ENCODE results near the gene PHLDA1.
"Not testable (repeated sequence)": the region's sequence is repeated elsewhere in the genome, so short reads cannot be mapped to it uniquely, and the experiment has no call there.

The PHLDA1 gene

DNA sequence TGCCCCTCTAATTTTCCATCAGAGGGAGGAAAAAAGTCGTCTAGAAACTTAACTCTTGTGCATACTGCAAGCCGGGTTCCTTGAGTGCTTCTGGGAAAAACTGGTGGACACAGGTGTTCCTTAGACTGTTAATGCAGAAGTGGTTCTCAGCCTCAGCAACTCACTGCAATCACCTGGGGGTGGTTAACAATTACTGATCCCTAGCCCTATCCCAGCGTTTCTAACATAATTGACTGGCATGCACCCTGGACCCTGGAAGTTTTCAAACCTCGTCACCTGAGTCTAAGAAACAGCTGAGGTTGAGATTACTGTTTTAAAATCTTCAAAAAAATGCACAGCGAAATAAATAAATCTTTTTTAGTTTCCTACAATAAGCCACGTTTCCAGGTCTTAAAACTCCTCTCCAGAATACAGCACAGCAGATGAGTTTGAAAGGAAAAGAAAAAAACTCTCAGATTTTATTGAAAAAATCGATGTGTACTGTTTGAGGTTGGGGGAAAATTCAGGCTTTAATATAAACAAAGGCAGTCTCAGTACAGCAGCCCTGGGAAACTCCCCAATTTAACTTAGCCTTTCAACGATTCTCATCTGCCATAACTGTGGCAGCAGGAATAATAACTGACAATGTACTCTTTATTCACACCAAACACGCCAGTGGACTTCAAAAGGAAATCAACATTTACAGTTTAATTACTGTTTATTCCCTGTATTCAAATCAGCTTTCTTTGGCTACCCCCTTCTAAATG is 45.4 kb downstream of the PHLDA1 start:
- DNase-seq (ENCODE audit: low read depth), result no peak

DNA sequence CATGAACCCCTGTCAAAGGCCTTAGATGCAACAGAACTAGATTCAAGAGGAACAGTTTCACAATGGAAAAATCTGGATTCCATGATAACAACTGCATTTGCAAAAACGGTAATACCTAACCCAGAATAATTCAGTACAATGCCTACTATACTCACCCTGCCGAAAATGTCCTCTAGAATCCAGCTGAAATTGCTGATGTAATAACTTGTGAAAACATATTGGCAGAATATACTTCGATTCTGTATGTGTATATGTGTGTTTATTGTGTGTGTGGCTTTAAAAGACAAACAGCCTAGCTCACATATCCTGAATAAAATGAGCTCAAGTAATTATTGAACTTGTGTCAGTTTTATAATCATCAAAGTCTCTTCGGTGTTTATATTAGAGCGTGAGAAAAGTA is 46.0 kb downstream of the PHLDA1 start:
- DNase-seq (ENCODE audit: low read depth), result no peak

DNA sequence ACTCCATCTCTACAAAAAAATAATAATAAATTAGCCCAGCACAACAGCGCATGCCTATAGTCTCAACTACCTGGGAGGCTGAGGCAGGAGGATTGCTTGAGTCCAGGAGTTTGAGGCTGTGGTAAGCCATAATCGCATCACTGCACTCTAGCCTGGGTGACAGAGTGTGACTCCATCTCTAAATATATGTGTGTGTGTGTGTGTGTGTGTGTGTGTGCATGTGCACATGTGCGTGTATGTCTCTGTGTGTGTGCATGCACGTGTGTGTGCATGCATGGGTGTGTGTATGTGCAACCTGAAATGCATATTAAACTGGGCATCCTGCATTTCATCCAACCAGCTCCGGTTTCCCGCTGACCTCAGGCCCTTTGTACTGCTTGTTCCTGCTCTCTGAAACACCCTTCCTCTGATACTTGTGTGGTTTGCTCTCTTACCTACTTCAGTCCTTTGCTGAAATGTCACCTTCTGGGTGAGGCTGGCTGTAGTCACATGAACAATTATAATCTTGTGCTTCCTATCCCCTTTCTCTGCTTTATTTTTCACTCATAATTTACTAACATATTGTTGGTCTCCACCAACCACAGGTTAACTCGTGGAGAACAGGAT is 46.9 kb downstream of the PHLDA1 start:
- DNase-seq (ENCODE audit: low read depth), result no peak

DNA sequence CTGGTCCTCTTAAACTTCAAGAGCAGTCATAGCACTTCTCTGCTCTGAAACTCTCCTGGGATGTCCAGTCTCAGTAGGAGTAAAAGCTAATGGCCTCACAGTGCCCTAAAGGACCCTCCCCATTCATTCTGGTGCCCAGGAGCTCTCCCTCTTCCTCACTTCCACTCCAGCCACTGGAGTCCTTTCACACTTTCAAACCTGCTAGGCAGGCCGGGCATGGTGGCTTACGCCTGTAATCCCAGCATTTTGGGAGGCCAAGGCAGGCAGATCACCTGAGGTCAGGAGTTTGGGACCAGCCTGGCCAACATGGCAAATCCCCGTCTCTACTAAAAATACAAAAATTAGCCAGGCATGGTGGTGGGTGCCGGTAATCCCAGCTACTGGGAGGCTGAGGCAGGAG is 47.7 kb downstream of the PHLDA1 start:
- not testable (repeated sequence) for DNase-seq (ENCODE audit: low read depth)

DNA sequence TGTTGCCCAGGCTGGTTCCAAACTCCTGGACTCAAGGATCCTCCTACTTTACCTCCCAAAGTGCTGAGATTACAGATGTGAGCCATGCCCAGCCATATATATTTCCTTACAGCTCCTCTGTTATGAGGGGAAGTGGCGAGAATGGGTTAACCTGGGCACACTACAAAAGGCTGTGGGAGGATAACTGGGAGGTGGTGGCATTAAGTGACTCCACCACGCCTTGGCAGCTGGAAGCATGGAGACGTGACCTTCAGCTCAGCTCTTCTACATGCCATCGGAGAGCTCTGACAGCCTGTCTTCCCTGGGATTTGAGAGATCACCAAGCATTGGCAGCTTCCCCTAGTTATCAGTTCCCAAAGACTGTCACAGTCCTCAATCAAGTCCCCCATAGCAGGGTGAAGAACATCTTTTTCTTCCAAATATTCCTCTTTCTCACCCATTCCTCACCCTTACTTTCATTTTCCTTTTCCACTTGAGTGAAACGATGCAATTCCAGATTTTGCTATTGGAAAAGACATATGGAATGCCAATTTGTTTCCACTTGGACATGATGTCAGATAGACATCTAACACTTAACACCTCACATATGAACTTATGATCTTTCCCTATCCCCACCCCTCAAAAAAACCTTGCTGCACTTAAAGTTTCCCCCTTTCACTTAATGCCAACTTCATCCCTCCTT is 48.5 kb downstream of the PHLDA1 start:
- no peak for DNase-seq (ENCODE audit: low read depth)

DNA sequence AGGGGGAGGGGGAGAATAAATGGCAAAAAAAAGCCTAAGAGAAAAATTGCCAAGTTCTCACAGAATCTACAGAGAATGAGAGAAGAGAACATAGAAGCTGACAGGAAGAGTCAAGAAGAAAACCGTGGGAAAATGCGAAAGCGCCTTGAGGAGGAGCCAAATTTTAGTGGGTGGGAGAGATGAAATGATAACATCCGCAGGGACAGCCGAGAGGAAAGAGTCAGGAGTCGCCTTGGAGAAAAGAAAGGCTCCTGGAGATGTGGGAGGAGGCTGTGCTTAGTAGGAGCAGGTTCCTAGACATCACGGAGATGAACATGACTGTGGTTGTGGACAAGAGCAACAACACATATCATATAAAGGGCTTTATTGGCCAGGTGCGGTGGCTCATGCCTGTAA is 49.4 kb downstream of the PHLDA1 start:
- DNase-seq (ENCODE audit: low read depth), result peak; percentile 39

DNA sequence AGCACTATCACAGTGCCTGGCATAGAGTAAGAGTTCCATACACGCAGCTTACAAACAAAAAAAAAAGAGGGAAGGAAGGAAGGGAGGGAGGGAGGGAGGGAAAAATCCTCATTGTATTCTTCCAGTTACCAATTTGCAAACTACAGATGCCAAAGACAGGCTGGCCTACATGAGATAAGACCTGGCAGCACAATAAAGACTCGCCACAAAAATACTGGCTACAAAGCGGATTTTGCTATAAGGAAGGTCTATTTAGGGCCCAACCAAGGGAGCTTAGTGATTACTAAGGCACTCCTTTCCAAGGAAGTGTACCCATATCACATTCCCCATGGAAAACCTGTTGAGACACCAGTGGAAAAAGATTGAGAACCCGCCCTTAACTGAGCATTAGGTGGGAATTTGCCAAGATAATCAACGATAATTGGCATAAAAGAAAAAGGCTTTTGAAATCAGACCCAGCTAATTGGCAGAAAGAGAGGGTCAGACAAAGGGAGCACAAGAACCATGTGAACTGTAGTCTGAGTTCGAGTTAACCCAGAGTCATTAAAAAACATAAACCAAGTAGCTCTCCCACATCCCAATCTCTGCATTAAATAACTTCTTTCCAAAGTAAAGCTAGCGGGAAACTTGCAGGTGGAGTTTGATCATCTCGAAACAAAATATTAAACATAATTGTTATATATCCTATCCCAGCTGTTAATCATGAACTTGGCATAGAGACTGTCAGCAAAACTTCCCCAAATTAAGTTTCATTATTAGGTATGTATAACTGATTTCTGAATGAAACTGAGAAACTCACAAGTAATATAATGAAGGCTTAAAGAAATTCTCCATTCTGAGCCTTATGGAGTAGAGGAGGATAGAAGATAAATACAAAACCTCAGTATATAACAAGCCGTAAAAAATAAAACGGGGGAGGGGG is 50.1 kb downstream of the PHLDA1 start:
- DNase-seq (ENCODE audit: low read depth), result no peak

DNA sequence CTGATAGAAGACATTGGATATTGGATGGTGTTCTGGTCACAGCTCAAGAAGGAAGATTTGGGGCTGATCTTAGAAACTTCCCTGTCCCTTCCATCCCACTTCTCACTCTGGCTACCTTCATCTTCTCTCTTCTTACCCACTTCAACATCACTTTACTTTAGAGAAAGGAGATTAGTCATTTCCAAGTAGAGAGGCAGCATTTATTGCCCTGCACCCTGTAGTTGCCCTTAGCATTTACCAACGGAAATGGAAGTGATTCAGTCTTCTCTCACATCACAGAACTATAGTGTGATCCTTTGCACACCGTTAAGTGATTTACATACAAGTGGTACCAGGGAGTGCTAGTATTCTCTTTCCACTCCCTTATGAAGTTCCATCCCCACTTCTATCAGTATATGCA is 52.4 kb downstream of the PHLDA1 start:
- peak; percentile 52 for DNase-seq (ENCODE audit: low read depth)

DNA sequence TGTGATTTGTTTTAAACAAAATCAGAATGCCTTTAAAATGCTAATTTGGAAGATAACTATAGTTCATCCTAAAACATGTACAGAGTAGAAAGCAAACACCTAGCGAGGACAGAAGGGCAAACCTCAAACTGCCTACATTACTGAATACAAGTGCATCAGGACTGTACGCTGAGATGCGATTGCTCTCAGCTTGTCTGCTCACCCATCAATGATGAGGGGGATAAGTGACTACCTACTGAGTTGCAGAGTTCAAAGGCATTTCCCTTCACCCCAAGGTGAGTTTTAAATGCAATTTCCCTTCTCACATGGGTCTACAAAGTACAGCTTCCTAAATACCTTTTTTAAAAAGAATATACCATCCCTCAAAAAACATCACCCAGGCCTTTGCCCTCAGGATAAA is 52.9 kb downstream of the PHLDA1 start:
- DNase-seq (ENCODE audit: low read depth), result no peak

DNA sequence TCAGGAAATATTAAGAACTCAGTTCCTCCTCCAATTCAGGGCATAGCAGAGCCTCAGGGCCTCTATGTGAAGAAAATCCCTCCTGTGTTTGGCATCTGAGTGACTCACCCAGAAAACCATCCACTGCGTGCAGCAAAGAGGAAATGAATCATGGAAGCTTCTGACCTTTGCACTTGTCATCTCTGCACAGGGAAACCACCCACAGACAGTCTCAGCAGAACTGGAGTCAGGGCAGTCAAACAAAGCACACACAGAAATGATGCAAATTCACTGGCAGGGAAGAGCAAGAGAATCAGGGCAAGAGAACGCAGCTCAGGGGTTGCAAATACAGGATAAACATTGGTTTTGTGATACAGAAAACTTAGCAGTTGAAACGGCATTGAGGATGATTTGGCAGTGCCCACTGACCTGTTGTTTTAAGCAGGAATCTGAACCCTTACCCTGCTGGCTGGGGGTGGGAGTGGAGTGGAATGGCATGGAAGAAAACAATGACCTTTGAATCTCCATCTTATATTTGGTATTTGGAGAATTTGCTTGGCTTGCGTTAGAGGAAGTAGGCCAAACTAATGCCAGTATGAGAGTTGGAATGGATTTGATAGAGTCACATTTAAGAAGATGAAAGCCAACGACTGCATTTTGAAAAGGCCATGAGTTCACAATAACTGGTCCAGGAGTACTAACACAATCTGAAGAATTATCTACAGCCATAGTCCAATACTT is 53.5 kb downstream of the PHLDA1 start:
- DNase-seq (ENCODE audit: low read depth), result peak; percentile 100

DNA sequence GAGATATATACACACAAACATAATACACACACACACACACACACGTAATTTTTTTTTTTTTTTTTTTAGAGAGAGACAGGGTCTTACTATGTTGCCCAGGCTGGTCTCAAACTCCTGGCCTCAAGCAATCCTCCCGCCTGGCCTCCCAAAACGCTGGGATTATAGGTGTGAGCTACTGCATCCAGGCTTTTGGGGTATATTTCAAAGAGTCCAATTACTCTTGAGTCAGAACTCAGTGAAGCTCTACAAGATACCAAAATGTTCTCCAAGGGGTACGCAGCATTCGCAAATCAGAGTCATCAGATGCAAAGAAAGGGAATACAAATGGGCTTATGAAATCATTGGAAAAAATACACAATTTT is 54.0 kb downstream of the PHLDA1 start:
- DNase-seq (ENCODE audit: low read depth), result no peak

DNA sequence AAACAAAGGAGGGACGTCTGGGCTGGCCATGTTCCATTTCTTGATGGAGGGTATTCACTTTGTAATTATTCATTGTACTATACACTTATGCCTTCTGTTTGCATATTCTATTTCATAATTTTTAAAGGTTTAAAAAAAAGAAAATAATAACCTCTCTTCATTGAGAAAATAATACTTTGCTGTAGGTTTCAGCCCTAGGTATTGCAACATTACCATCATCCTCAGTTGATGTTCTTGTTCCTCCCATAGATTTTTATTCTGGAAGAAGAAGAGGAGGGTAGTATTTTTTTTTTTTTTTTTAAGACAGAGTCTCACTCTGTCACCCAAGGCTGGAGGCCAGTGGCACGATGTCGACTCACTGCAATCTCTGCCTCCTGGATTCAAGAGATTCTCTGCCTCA is 54.7 kb downstream of the PHLDA1 start:
- no peak for DNase-seq (ENCODE audit: low read depth)

DNA sequence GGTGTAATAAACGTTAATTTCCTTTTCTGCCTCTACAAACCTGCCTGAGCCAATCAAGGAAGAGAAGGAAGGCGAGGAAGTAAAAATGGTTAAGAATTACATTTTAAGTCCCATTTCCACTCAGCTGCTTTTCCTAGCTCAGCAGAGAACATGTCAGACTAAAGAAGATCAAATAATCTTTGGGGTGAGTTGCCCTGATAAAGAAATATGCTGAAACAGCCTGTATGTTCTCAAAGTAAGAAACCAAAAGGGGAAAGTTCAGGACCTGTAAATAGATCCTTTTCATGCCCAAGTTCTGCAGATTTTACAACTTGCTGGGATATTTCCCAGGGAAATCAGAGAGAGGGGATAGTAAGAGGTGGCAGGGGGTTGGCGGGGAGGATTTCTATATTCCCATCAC is 55.5 kb downstream of the PHLDA1 start:
- no peak for DNase-seq (ENCODE audit: low read depth)

DNA sequence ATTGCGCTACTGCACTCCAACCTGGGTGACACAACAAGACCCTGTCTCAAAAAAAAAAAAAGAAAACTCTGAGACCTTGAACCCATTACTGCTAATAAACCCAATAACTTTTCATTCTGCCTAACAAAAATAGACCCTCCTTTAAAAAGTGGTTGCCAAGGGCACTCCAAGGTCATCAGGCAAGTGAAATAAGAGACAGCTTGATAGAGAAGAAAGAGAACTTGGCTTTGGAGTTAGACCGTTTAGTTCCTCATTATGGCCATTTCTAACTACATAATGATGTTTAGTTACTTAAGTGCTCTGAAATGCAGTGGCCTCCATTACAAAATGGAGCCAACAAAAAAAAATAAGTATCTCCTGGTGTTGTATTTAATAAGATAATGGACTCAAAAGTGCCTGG is 55.9 kb downstream of the PHLDA1 start:
- DNase-seq (ENCODE audit: low read depth), result no peak
